ENCODE results near the gene RPS19BP1. TPM values are rescaled to one million over a fixed set of nuclear protein-coding genes. Genes with fewer than 3 reads are reported as not detected.

The RPS19BP1 gene
- total RNA-seq, 1 experiment from 2014 or later: 97.2 TPM

DNA sequence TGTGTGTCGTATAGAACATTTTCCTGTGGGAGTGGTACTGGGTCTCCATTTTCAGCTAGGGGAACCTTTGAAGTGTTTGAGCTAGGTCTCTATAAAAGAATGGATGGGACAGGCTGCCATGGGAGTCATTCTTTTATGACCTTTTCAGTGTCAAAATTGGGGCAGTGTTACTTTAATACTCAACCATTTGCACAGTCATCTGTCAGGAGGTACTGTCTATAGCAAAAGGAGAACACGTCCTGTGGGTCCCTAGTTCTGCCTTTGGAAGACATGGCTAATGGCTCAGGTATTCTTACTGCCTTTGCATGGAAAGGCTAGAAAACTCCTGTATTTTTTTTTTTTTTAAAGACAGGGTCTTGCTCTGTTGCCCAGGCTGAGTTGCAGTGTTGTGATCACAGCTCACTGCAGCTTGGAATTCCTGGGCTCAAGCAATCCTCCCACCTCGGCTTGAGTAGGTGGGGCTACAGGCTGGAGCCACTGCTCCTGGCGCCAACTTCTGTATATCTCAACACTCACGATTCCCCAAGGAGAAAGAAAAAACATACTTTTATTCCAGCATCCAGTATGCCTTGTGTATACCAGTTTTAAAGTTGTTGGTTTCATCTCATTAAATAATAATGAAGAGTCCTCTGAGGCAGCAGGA lies 14.3 kb downstream of the RPS19BP1 start:
- BruUV-seq (replicated peaks): no TSS peak
- intact Hi-C loops (cut with micrococcal nuclease; ENCODE audit: unreplicated experiment): no loop called here

DNA sequence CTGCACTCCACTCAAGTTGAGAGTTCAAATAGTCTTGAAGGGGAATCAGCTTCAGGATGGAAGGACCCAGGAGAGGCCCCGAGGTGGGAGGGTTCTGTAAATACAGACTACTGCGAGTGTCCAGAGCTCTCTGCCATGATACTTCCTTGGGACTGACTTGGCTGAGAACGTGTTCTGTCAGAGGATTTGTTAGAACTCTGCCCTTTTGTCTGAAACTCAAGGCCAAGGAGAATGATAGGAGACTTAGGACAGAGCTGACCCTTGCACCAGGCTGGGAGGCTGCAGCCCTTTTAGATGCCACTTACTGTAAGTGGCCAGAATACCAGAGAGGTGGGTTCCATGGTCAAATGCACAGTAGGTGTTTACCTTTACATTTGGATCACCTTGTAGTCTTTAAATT lies 15.1 kb downstream of the RPS19BP1 start:
- no peaks in the 10 kb centered on the region for H3K27me3 ChIP-seq (replicated peaks; ENCODE audit: insufficient read depth, low read depth, low read length, poor library complexity)

More for the DNA sequence above, 14.3 kb downstream of the RPS19BP1 start:
- ChIA-PET CTCF (interaction anchor here (0.7 kb wide), 1 partner anchor 21 kb away, joined by 4 read pairs; no protein-coding TSS in a partner anchor), POLR2A (ENCODE audit: low non-redundant PET) (no interaction called here)
- Histone ChIP-seq H3K9me3 (ENCODE audit: low read depth, low read length, poor library complexity, severe bottlenecking) (no peaks in the 10 kb centered on the region), H3K36me3 (ENCODE audit: insufficient read depth, low read length, poor library complexity, severe bottlenecking) (peaks cover 71% of the 10 kb centered on the region), H3K27me3 (replicated peaks; ENCODE audit: insufficient read depth, low read depth, low read length, poor library complexity) (no peaks in the 10 kb centered on the region), H3K4me3 (ENCODE audit: low read depth, low read length, poor library complexity, severe bottlenecking) (no peak overlapping the region), H3K4me1 (ENCODE audit: insufficient read depth, low read length, poor library complexity, severe bottlenecking) (peaks cover 17% of the 10 kb centered on the region), H3K27ac (ENCODE audit: low read depth, low read length, poor library complexity, severe bottlenecking) (no peak overlapping the region)
- no peak for DNase-seq (ENCODE audit: low spot score)
- TF ChIP-seq, protein P1, sequence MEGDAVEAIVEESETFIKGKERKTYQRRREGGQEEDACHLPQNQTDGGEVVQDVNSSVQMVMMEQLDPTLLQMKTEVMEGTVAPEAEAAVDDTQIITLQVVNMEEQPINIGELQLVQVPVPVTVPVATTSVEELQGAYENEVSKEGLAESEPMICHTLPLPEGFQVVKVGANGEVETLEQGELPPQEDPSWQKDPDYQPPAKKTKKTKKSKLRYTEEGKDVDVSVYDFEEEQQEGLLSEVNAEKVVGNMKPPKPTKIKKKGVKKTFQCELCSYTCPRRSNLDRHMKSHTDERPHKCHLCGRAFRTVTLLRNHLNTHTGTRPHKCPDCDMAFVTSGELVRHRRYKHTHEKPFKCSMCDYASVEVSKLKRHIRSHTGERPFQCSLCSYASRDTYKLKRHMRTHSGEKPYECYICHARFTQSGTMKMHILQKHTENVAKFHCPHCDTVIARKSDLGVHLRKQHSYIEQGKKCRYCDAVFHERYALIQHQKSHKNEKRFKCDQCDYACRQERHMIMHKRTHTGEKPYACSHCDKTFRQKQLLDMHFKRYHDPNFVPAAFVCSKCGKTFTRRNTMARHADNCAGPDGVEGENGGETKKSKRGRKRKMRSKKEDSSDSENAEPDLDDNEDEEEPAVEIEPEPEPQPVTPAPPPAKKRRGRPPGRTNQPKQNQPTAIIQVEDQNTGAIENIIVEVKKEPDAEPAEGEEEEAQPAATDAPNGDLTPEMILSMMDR (conservative IDR thresholded peaks at IDR 0.05; ENCODE audit: low read depth, low read length): no peak
- no peak for TF ChIP-seq EZH2 (IDR thresholded peaks at IDR 0.05; ENCODE audit: borderline replicate concordance, low read depth, low read length, poor library complexity, severe bottlenecking)

DNA sequence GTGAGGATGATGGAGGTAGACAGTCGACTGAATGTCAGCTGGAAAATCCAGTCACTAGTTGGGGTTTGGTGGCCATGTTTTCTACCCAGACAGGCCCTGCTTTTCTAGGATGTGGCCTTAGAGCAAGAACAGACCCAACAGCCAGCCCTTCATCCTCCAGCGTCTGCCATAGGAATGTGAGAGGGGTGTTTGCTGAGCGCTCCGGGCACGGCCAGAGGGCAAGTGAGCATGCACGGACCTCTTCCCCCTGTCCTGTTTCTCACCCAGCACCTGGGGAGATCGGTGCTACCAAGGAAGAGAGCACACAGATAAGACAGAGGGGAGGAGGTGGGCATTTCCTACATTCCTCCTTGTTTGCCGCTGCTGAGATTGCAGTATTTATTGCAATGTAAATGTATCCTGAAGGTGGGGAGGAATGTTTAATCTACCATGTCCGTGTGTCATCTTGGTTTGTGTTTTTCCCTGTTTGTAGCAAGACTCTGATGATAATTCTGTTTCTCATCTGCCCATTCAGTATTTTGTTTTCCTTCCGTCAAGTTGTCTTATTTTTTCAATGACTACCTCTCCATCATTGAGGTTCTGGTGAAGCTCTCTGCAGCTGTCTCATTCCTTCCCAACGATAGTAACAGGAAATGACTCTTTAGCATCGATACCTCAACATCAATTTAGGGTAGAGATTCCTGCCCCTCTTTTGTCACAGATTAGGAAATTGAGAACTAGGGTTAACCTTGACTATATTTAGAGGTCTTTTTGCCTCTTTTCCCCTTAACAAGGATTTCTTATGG lies 17.1 kb downstream of the RPS19BP1 start:
- POLR2A ChIA-PET (ENCODE audit: low non-redundant PET): no interaction called here

More for the DNA sequence above, 15.1 kb downstream of the RPS19BP1 start:
- CTCF ChIA-PET: interaction anchor here (0.6 kb wide), 1 partner anchor 105 kb away, joined by 11 read pairs; no protein-coding TSS in a partner anchor
- Histone ChIP-seq H3K27ac (ENCODE audit: low read depth, low read length, poor library complexity, severe bottlenecking) (no peak overlapping the region), H3K36me3 (ENCODE audit: insufficient read depth, low read length, poor library complexity, severe bottlenecking) (peaks cover 69% of the 10 kb centered on the region), H3K9me3 (ENCODE audit: low read depth, low read length, poor library complexity, severe bottlenecking) (no peaks in the 10 kb centered on the region), H3K4me1 (ENCODE audit: insufficient read depth, low read length, poor library complexity, severe bottlenecking) (peaks cover 13% of the 10 kb centered on the region), H3K4me3 (ENCODE audit: low read depth, low read length, poor library complexity, severe bottlenecking) (no peak overlapping the region)
- no peak for DNase-seq (ENCODE audit: low spot score)
- no TSS peak for BruUV-seq (replicated peaks)
- POLR2A ChIA-PET (ENCODE audit: low non-redundant PET): no interaction called here
- TF ChIP-seq EZH2 (IDR thresholded peaks at IDR 0.05; ENCODE audit: borderline replicate concordance, low read depth, low read length, poor library complexity, severe bottlenecking): no peak
- TF ChIP-seq, protein P1 (conservative IDR thresholded peaks at IDR 0.05; ENCODE audit: low read depth, low read length): no peak
- intact Hi-C loops (cut with micrococcal nuclease; ENCODE audit: unreplicated experiment): no loop called here

More for the DNA sequence above, 17.1 kb downstream of the RPS19BP1 start:
- H3K36me3 ChIP-seq (ENCODE audit: insufficient read depth, low read length, poor library complexity, severe bottlenecking): peaks cover 67% of the 10 kb centered on the region
- CTCF ChIA-PET: interaction anchor here (0.6 kb wide), 1 partner anchor 179 kb away, joined by 5 read pairs; no protein-coding TSS in a partner anchor
- no peaks in the 10 kb centered on the region for H3K27me3 ChIP-seq (replicated peaks; ENCODE audit: insufficient read depth, low read depth, low read length, poor library complexity)
- intact Hi-C loops (cut with micrococcal nuclease; ENCODE audit: unreplicated experiment): no loop called here
- DNase-seq (ENCODE audit: low spot score): no peak
- peaks cover 13% of the 10 kb centered on the region for H3K4me1 ChIP-seq (ENCODE audit: insufficient read depth, low read length, poor library complexity, severe bottlenecking)
- no peak overlapping the region for H3K27ac ChIP-seq (ENCODE audit: low read depth, low read length, poor library complexity, severe bottlenecking)
- no peak for TF ChIP-seq EZH2 (IDR thresholded peaks at IDR 0.05; ENCODE audit: borderline replicate concordance, low read depth, low read length, poor library complexity, severe bottlenecking)
- TF ChIP-seq, protein P1 (conservative IDR thresholded peaks at IDR 0.05; ENCODE audit: low read depth, low read length): no peak
- H3K9me3 ChIP-seq (ENCODE audit: low read depth, low read length, poor library complexity, severe bottlenecking): no peaks in the 10 kb centered on the region
- BruUV-seq (replicated peaks): no TSS peak
- H3K4me3 ChIP-seq (ENCODE audit: low read depth, low read length, poor library complexity, severe bottlenecking): no peak overlapping the region
